SK-N-SH (cell line): Measurements from ENCODE around the gene OBSL1. TPM values are rescaled to one million over a fixed set of nuclear protein-coding genes. Genes with fewer than 3 reads are reported as not detected.

ENCODE experiments used
- CTCF ChIA-PET: fragments of 300-600, 350-600 bp; formaldehyde crosslinking; extraction: SDS; loops from one replicate; lab custom pipeline; 2021; lab: Yijun Ruan, JAX
- POLR2A ChIA-PET: fragments of 350-600 bp; sonication (Branson Sonifier 250); formaldehyde crosslinking; extraction: SDS; loops from one replicate; lab custom pipeline; 2020; ENCODE audit warnings: antibody characterized with exemption, inconsistent platforms; lab: Yijun Ruan, JAX
- DNase-seq: peaks from one replicate; pipeline ENCODE4 v3.0.0; 2012
- H2AFZ ChIP-seq: fragments of 200-600 bp; sonication (generic); 2 replicates; pipeline ENCODE4 v1.8.1; 2016; ENCODE audit warnings: antibody characterized with exemption, mild to moderate bottlenecking, low read depth
- H3F3A ChIP-seq: fragments of 200-600 bp; sonication (generic); replicated peaks from 2 replicates; pipeline ENCODE3; 2016; ENCODE audit warnings: antibody characterized with exemption, mild to moderate bottlenecking; ENCODE audit not compliant: insufficient read depth
- H3K27ac ChIP-seq, 2 experiments: fragments of 200-500 bp in 1 of 2; fragments of 200-600 bp in 1 of 2; sonication (Bioruptor generic) in 1 of 2; sonication (generic), shearing (Covaris generic) in 1 of 2; 2 replicates each; pipeline versions ENCODE4 v1.5.1 to v1.6.1; 2014 to 2016; ENCODE audit warnings: low read depth in 2 of 2, inconsistent platforms in 1 of 2, low read length in 1 of 2, mild to moderate bottlenecking in 1 of 2, mixed read lengths in 1 of 2
- H3K27me3 ChIP-seq: fragments of 200-600 bp; sonication (generic), shearing (Covaris generic); 2 replicates; pipeline ENCODE4 v1.6.1; 2016; ENCODE audit warnings: mixed run types; ENCODE audit not compliant: insufficient read depth
- H3K36me3 ChIP-seq, 2 experiments: fragments of 200-500 bp in 1 of 2; fragments of 200-600 bp in 1 of 2; sonication (Bioruptor generic) in 1 of 2; sonication (generic) in 1 of 2; replicated peaks in 1 of 2; 2 replicates each; pipeline versions ENCODE3 to v1.5.1; 2014 to 2016; ENCODE audit warnings: low read length in 1 of 2, mild to moderate bottlenecking in 1 of 2; ENCODE audit not compliant: insufficient read depth in 2 of 2, control insufficient read depth in 1 of 2
- H3K4me1 ChIP-seq, 2 experiments: fragments of 200-500 bp in 1 of 2; fragments of 200-600 bp in 1 of 2; sonication (Bioruptor generic) in 1 of 2; sonication (generic), shearing (Covaris generic) in 1 of 2; 2 replicates each; pipeline versions ENCODE4 v1.5.1 to v1.6.1; 2014 to 2016; ENCODE audit warnings: low read depth in 1 of 2, low read length in 1 of 2, mixed run types in 1 of 2; ENCODE audit not compliant: insufficient read depth in 2 of 2, control insufficient read depth in 1 of 2
- H3K4me2 ChIP-seq: fragments of 200-600 bp; sonication (generic), shearing (Covaris generic); 2 replicates; pipeline ENCODE4 v1.6.1; 2017; ENCODE audit warnings: mixed run types
- H3K4me3 ChIP-seq, 2 experiments: fragments of 200-500 bp in 1 of 2; fragments of 200-600 bp in 1 of 2; sonication (Bioruptor generic) in 1 of 2; sonication (generic), shearing (Covaris generic) in 1 of 2; 2 replicates each; pipeline versions ENCODE4 v1.5.1 to v1.8.1; 2014 to 2016; ENCODE audit warnings: low read depth in 2 of 2, inconsistent platforms in 1 of 2, low read length in 1 of 2, mild to moderate bottlenecking in 1 of 2, mixed read lengths in 1 of 2, moderate library complexity in 1 of 2
- H3K79me2 ChIP-seq: fragments of 200-600 bp; sonication (generic); 2 replicates; pipeline ENCODE4 v1.8.1; 2017; ENCODE audit warnings: mild to moderate bottlenecking; ENCODE audit not compliant: insufficient read depth
- H3K9ac ChIP-seq: fragments of 200-600 bp; sonication (generic); 2 replicates; pipeline ENCODE4 v1.6.1; 2017; ENCODE audit warnings: mixed run types
- H3K9me2 ChIP-seq: fragments of 200-600 bp; sonication (generic); 2 replicates; pipeline ENCODE4 v1.6.1; 2017; ENCODE audit warnings: mixed run types
- H3K9me3 ChIP-seq: fragments of 200-600 bp; sonication (generic); 2 replicates; pipeline ENCODE4 v1.6.1; 2017; ENCODE audit warnings: mixed run types, mild to moderate bottlenecking, moderate library complexity
- H4K20me1 ChIP-seq: fragments of 200-600 bp; sonication (generic); 2 replicates; pipeline ENCODE4 v1.6.1; 2017; ENCODE audit warnings: mild to moderate bottlenecking, mixed run types; ENCODE audit not compliant: insufficient read depth
- EP300 ChIP-seq, 2 experiments: IDR thresholded peaks; 2 replicates each; pipeline versions ENCODE4 v1.4.0 to v1.6.1; 2012; ENCODE audit warnings: borderline replicate concordance in 1 of 2, low read depth in 1 of 2, low read length in 1 of 2
- FOSL2 ChIP-seq: IDR thresholded peaks from 2 replicates; pipeline ENCODE4 v1.4.0; 2012; ENCODE audit warnings: low read depth, mild to moderate bottlenecking, moderate library complexity, borderline replicate concordance
- FOXM1 ChIP-seq: IDR thresholded peaks from 2 replicates; pipeline ENCODE4 v1.4.0; 2012; ENCODE audit warnings: low read depth, mild to moderate bottlenecking
- GABPA ChIP-seq: IDR thresholded peaks from 2 replicates; pipeline ENCODE4 v1.4.0; 2012; ENCODE audit warnings: low read depth, mild to moderate bottlenecking
- GATA2 ChIP-seq: sonication (generic); formaldehyde crosslinking; IDR thresholded peaks from 2 replicates; pipeline ENCODE4 v1.5.0; 2020; ENCODE audit warnings: mild to moderate bottlenecking, missing genetic modification reagents
- MXI1 ChIP-seq: IDR thresholded peaks from 2 replicates; pipeline ENCODE4 v1.6.1; 2012; ENCODE audit warnings: mild to moderate bottlenecking, low read depth, low read length, improper control_type of control experiment
- NRF1 ChIP-seq: IDR thresholded peaks from 2 replicates; pipeline ENCODE4 v1.6.1; 2012; ENCODE audit warnings: low read depth, mild to moderate bottlenecking, low read length
- POLR2AphosphoS5 ChIP-seq: IDR thresholded peaks from 2 replicates; pipeline ENCODE4 v1.6.1; 2012; ENCODE audit warnings: low read depth, low read length
- RAD21 ChIP-seq: IDR thresholded peaks from 2 replicates; pipeline ENCODE4 v1.6.1; 2012; ENCODE audit warnings: mild to moderate bottlenecking, low read length
- RCOR1 ChIP-seq: fragments of 150-350 bp; IDR thresholded peaks from 2 replicates; pipeline ENCODE4 v1.6.1; 2017; ENCODE audit warnings: antibody characterized with exemption, low read length
- RFX5 ChIP-seq: IDR thresholded peaks from 2 replicates; pipeline ENCODE4 v1.6.1; 2012; ENCODE audit warnings: mild to moderate bottlenecking, improper control_type of control experiment, low read length
- TCF12 ChIP-seq: IDR thresholded peaks from 2 replicates; pipeline ENCODE4 v1.4.0; 2012
- YY1 ChIP-seq: IDR thresholded peaks from 2 replicates; pipeline ENCODE4 v1.4.0; 2012; ENCODE audit warnings: low read depth, mild to moderate bottlenecking
- WGBS: methylation state at CpG from one replicate; pipeline ENCODE4 v1.1.6; 2017; ENCODE audit warnings: low lambda C conversion rate; 5-methylcytosine and 5-hydroxymethylcytosine counted together
- polyA plus RNA-seq, 3 experiments: library from polyadenylated mRNA; depleted of rRNA; stranded (reverse); fragments of >200 nt; gene quantifications; 2 replicates each; pipeline ENCODE4 v1.2.3, GENCODE V29; 2012
- TF ChIP-seq, protein P1 (sequence below): IDR thresholded peaks from 2 replicates; pipeline ENCODE4 v1.4.0; 2012; ENCODE audit warnings: low read depth, borderline replicate concordance
- TF ChIP-seq, protein P2 (sequence below): fragments of 150-350 bp; IDR thresholded peaks from 2 replicates; pipeline ENCODE4 v1.6.1; 2016; ENCODE audit warnings: mild to moderate bottlenecking, low read depth, low read length

OBSL1 gene
- polyA plus RNA-seq, 1 of the 3 experiments (the other 2 are of a cell fraction): 93.0 TPM

DNA sequence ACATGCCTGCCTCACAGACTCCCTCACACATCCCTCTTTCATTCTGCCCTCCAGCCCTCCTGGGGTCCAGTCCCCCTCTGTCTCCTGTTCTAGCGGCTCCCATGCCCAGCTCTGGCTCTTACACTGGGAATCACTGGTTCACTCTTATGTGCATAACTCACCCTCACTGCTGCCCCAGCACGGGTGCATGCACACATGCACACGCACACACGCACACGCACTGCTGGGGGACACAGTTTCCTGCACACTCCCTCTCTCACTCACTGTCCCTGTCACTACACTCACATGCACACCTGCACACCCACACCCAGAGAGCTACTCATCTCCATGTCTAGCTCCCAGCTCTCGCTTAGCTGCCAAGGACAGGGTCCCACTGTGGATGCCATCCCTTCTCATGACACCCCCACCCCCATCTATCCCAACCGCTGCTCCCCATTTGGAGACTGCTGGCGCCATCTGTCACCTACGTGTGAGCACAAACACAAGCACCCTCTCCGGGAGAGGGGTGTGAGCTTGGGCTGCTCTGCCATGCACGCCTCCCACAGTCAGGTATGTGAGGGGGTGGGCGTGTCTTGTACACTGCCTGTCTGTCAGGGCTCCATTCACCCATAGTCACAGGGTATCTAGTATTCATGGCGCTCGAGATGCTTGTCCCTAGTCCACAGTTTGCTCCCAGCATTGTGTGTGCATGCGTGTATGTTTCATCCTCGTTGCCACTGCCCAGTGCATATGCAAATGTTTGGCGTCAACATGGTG is 55.3 kb downstream of the OBSL1 start:
- Histone ChIP-seq H3K36me3 (no peaks in the 10 kb centered on the region), H3K27ac (peak overlapping the region in 1 of 2 experiments; percentile 96; a peak in 2 of 4 replicates), H4K20me1 (no peaks in the 10 kb centered on the region), H3K4me3 (peak overlapping the region in 1 of 2 experiments; percentile 7; a peak in 1 of 4 replicates), H3K27me3 (peaks cover 33% of the 10 kb centered on the region), H3F3A (no peaks in the 10 kb centered on the region), H3K4me2 (no peak overlapping the region), H3K79me2 (no peaks in the 10 kb centered on the region), H2AFZ (no peak overlapping the region), H3K9ac (no peak overlapping the region), H3K9me2 (no peaks in the 10 kb centered on the region), H3K9me3 (no peaks in the 10 kb centered on the region), H3K4me1 (peaks cover 3 to 94% of the 10 kb centered on the region in 2 experiments; a peak in 2 of 4 replicates)
- TF ChIP-seq RFX5 (no peak), TCF12 (no peak), NRF1 (no peak), POLR2AphosphoS5 (no peak), YY1 (no peak), RAD21 (no peak), GABPA (no peak), GATA2 (no peak), FOSL2 (no peak)
- TF ChIP-seq, protein P1, sequence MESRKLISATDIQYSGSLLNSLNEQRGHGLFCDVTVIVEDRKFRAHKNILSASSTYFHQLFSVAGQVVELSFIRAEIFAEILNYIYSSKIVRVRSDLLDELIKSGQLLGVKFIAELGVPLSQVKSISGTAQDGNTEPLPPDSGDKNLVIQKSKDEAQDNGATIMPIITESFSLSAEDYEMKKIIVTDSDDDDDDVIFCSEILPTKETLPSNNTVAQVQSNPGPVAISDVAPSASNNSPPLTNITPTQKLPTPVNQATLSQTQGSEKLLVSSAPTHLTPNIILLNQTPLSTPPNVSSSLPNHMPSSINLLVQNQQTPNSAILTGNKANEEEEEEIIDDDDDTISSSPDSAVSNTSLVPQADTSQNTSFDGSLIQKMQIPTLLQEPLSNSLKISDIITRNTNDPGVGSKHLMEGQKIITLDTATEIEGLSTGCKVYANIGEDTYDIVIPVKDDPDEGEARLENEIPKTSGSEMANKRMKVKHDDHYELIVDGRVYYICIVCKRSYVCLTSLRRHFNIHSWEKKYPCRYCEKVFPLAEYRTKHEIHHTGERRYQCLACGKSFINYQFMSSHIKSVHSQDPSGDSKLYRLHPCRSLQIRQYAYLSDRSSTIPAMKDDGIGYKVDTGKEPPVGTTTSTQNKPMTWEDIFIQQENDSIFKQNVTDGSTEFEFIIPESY: no peak
- ChIA-PET CTCF (interaction anchor here (2.1 to 62.1 kb wide), 4 partner anchors 1 to 113 kb away, joined by 6 to 2824 read pairs (median 1418); partner anchors contain the start of genes ASIC4, CHPF, GMPPA and TMEM198), POLR2A (interaction anchor here (5.4 to 13.5 kb wide), 2 partner anchors 11 to 17 kb away, joined by 40 to 210 read pairs; partner anchors contain the start of gene GMPPA)
- DNase-seq: no peak
- WGBS: 81% methylated on average over 17 of the region's 17 CpGs

GRCh38 chr2:219514836-219515235 is 56.5 kb downstream of the OBSL1 start:
- Histone ChIP-seq H3K4me1 (peaks cover 0 to 94% of the 10 kb centered on the region in 2 experiments; a peak in 2 of 4 replicates), H3F3A (no peaks in the 10 kb centered on the region), H3K27me3 (peaks cover 33% of the 10 kb centered on the region), H3K4me3 (peak overlapping the region in 1 of 2 experiments; percentile 29; a peak in 1 of 4 replicates), H3K9ac (no peak overlapping the region), H4K20me1 (no peaks in the 10 kb centered on the region), H3K9me3 (no peaks in the 10 kb centered on the region)
- no CpG with 5 or more reads among the region's 21 CpGs for WGBS
- ChIA-PET CTCF (interaction anchor here (2.1 to 62.1 kb wide), 4 partner anchors 0 to 112 kb away, joined by 6 to 2824 read pairs (median 1418); partner anchors contain the start of genes ASIC4, CHPF, GMPPA and TMEM198), POLR2A (interaction anchor here (1.0 to 13.5 kb wide), 5 partner anchors 12 to 54 kb away, joined by 3 to 210 read pairs (median 5); partner anchors contain the start of gene GMPPA)
- TF ChIP-seq RFX5 (no peak), FOSL2 (no peak), MXI1 (no peak), FOXM1 (no peak), EP300 (IDR thresholded peaks at IDR 0.05; ENCODE audit: borderline replicate concordance in 1 of 2, low read depth in 1 of 2, low read length in 1 of 2) (no peak), RCOR1 (no peak)
- TF ChIP-seq, protein P2, sequence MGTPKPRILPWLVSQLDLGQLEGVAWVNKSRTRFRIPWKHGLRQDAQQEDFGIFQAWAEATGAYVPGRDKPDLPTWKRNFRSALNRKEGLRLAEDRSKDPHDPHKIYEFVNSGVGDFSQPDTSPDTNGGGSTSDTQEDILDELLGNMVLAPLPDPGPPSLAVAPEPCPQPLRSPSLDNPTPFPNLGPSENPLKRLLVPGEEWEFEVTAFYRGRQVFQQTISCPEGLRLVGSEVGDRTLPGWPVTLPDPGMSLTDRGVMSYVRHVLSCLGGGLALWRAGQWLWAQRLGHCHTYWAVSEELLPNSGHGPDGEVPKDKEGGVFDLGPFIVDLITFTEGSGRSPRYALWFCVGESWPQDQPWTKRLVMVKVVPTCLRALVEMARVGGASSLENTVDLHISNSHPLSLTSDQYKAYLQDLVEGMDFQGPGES: no peak
- TF ChIP-seq, all 33 proteins: peak for 0
- Histone ChIP-seq H3K36me3 (no peaks in the 10 kb centered on the region), H3K4me2 (no peak overlapping the region), H3K27ac (peak overlapping the region in 1 of 2 experiments; percentile 96; a peak in 2 of 4 replicates), H3K9me2 (no peaks in the 10 kb centered on the region), H3K79me2 (no peaks in the 10 kb centered on the region), H2AFZ (no peak overlapping the region)
- DNase-seq: no peak
